MCF 10A (cell line): ENCODE data around the gene NTMT2. TPM values are rescaled to one million over a fixed set of nuclear protein-coding genes. Genes with fewer than 3 reads are reported as not detected.
"Not testable (repeated sequence)": the region's sequence is repeated elsewhere in the genome, so short reads cannot be mapped to it uniquely, and the experiment has no call there.

Experiments used
- BruUV-seq: library from RNA; stranded (reverse); fragments of 400-500 nt; replicated peaks from 2 replicates; lab custom pipeline; 2021; lab: Mats Ljungman, UMichigan
- CTCF ChIA-PET: fragments of 300-600 bp; sonication (Branson Sonifier 250); formaldehyde crosslinking; extraction: SDS; loops from one replicate; lab custom pipeline; 2021; ENCODE audit warnings: antibody characterized with exemption, inconsistent platforms; lab: Yijun Ruan, JAX
- POLR2A ChIA-PET: fragments of 300-600, 350-650 bp; sonication (Branson Sonifier 250); formaldehyde crosslinking; extraction: SDS; loops from one replicate; lab custom pipeline; 2020; ENCODE audit warnings: antibody characterized with exemption, inconsistent platforms; lab: Yijun Ruan, JAX
- DNase-seq: peaks from one replicate; pipeline ENCODE4 v3.0.0-alpha.2; 2018; ENCODE audit not compliant: unreplicated experiment
- H3K27ac Mint-ChIP-seq: one replicate; pipeline ENCODE4 v1.8.0; 2022; ENCODE audit warnings: mild to moderate bottlenecking, low read depth, mixed read lengths; ENCODE audit not compliant: unreplicated experiment
- H3K27me3 Mint-ChIP-seq: one replicate; pipeline ENCODE4 v1.8.0; 2022; ENCODE audit warnings: mixed read lengths; ENCODE audit not compliant: insufficient read depth, unreplicated experiment
- H3K36me3 Mint-ChIP-seq: one replicate; pipeline ENCODE4 v1.8.0; 2022; ENCODE audit warnings: mild to moderate bottlenecking, moderate library complexity, mixed read lengths; ENCODE audit not compliant: insufficient read depth, unreplicated experiment
- H3K4me1 Mint-ChIP-seq: one replicate; pipeline ENCODE4 v1.8.0; 2022; ENCODE audit warnings: mixed read lengths; ENCODE audit not compliant: insufficient read depth, unreplicated experiment
- H3K4me3 Mint-ChIP-seq: one replicate; pipeline ENCODE4 v1.8.0; 2022; ENCODE audit warnings: mild to moderate bottlenecking, moderate library complexity, mixed read lengths; ENCODE audit not compliant: unreplicated experiment
- H3K9me3 Mint-ChIP-seq: one replicate; pipeline ENCODE4 v1.8.0; 2022; ENCODE audit warnings: mixed read lengths; ENCODE audit not compliant: unreplicated experiment
- CTCF ChIP-seq: fragments of 200-600 bp; IDR thresholded peaks from one replicate; pipeline ENCODE4 v1.8.0; 2022; ENCODE audit warnings: antibody characterized with exemption, mild to moderate bottlenecking; ENCODE audit not compliant: unreplicated experiment
- intact Hi-C: fragments of 100-400 bp; cut with micrococcal nuclease; formaldehyde crosslinking; loops from 2 replicates; pipeline ENCODE4 v1.14.1; 2022
- total RNA-seq: library from RNA; stranded (reverse); gene quantifications from 2 replicates; pipeline ENCODE4 v1.2.3, GENCODE V29; 2022

The NTMT2 gene
- total RNA-seq, 1 experiment from 2014 or later = not detected

GRCh38 chr1:170097449-170097948, 48.3 kb upstream of the NTMT2 start:
- H3K4me3 Mint-ChIP-seq = no peak overlapping the region
- intact Hi-C loops = no loop called here
- no TSS peak for BruUV-seq

GRCh38 chr1:170113140-170113539, 32.6 kb upstream of the NTMT2 start:
- BruUV-seq, intact Hi-C loops, DNase-seq, H3K27me3 Mint-ChIP-seq, CTCF ChIA-PET, POLR2A ChIA-PET, H3K4me1 Mint-ChIP-seq, H3K36me3 Mint-ChIP-seq, H3K27ac Mint-ChIP-seq, H3K4me3 Mint-ChIP-seq: not testable (repeated sequence)
- H3K9me3 Mint-ChIP-seq = peaks cover 17% of the 10 kb centered on the region

More at GRCh38 chr1:170097449-170097948, 48.3 kb upstream of the NTMT2 start:
- Mint-ChIP-seq H3K9me3 (no peaks in the 10 kb centered on the region), H3K27ac (no peak overlapping the region), H3K4me1 (no peaks in the 10 kb centered on the region), H3K36me3 (no peaks in the 10 kb centered on the region), H3K27me3 (no peaks in the 10 kb centered on the region)
- DNase-seq = no peak
- POLR2A ChIA-PET = interaction anchor here (0.6 kb wide), 2 partner anchors 637 to 712 kb away, joined by 3 to 4 read pairs; no protein-coding TSS in a partner anchor
- TF ChIP-seq CTCF = no peak
- CTCF ChIA-PET = no interaction called here

GRCh38 chr1:170114906-170115305, 30.9 kb upstream of the NTMT2 start:
- Mint-ChIP-seq H3K4me1 (no peaks in the 10 kb centered on the region), H3K36me3 (no peaks in the 10 kb centered on the region), H3K9me3 (peaks cover 17% of the 10 kb centered on the region), H3K4me3 (no peak overlapping the region), H3K27ac (no peak overlapping the region), H3K27me3 (no peaks in the 10 kb centered on the region)
- ChIA-PET CTCF (interaction anchor here (0.6 kb wide), 2 partner anchors 56 to 649 kb away, joined by 3 read pairs; no protein-coding TSS in a partner anchor), POLR2A (no interaction called here)
- intact Hi-C loops = no loop called here
- peak; percentile 69 for DNase-seq
- no peak for TF ChIP-seq CTCF
- BruUV-seq = no TSS peak

GRCh38 chr1:170122366-170122765, 23.4 kb upstream of the NTMT2 start:
- no TSS peak for BruUV-seq
- no peak for TF ChIP-seq CTCF
- H3K27me3 Mint-ChIP-seq = no peaks in the 10 kb centered on the region
- intact Hi-C loops = no loop called here
- no peak overlapping the region for H3K4me3 Mint-ChIP-seq
- ChIA-PET POLR2A (no interaction called here), CTCF (interaction anchor here (0.6 kb wide), 1 partner anchor 47 kb away, joined by 3 read pairs; no protein-coding TSS in a partner anchor)
- no peaks in the 10 kb centered on the region for H3K36me3 Mint-ChIP-seq
- no peak overlapping the region for H3K27ac Mint-ChIP-seq
- no peaks in the 10 kb centered on the region for H3K4me1 Mint-ChIP-seq
- H3K9me3 Mint-ChIP-seq = peaks cover 5% of the 10 kb centered on the region
- DNase-seq = no peak
